AG09319 (cell line): Measurements from ENCODE around the gene RHBG.
A peak's percentile ranks its signal among the peaks of the same experiment; 100 is the strongest.

Experiments
- DNase-seq: peaks from one replicate; pipeline ENCODE4 v3.0.0-alpha.2; 2010; ENCODE audit warnings: low read depth; ENCODE audit errors: extremely low read depth
- TF ChIP-seq, protein P1 (sequence below): IDR thresholded peaks from 2 replicates; pipeline ENCODE4 v1.5.1; 2011; ENCODE audit warnings: low read depth, mild to moderate bottlenecking, inconsistent platforms, low read length, moderate library complexity

RHBG gene

DNA sequence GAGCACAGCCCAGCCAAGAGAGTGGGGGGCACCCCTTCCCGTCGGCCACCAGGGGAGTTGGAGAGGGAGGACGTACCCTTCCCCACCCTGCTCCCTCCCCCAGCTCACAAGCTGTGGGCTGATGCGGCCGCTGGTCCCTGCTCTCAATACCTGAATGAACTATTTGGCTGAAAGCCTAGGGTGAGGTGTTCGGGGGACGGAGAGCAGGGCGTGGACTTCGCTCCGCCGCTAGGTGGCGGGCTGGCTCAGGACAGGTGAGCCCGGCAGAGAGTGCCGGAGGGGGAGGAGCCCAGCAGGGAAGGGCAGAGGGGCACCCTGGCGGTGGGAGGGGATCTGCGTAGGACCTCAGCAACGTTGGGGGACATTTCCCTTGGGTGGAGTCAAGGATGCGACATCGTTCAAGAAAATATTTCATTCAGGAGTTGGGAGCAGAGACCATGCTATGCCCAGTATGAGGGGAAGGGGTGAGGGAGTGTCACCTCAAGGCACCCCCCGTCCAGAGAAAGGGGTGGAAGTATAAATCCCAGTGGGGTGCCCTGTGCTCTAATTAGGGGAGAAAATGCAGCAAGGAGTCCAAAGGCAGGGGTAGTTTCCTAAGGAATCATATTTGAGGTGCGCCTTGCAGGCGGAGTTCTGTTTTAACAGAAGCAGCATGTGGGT lies 12.0 kb upstream of the RHBG start:
- DNase-seq = no peak
- TF ChIP-seq, protein P1, sequence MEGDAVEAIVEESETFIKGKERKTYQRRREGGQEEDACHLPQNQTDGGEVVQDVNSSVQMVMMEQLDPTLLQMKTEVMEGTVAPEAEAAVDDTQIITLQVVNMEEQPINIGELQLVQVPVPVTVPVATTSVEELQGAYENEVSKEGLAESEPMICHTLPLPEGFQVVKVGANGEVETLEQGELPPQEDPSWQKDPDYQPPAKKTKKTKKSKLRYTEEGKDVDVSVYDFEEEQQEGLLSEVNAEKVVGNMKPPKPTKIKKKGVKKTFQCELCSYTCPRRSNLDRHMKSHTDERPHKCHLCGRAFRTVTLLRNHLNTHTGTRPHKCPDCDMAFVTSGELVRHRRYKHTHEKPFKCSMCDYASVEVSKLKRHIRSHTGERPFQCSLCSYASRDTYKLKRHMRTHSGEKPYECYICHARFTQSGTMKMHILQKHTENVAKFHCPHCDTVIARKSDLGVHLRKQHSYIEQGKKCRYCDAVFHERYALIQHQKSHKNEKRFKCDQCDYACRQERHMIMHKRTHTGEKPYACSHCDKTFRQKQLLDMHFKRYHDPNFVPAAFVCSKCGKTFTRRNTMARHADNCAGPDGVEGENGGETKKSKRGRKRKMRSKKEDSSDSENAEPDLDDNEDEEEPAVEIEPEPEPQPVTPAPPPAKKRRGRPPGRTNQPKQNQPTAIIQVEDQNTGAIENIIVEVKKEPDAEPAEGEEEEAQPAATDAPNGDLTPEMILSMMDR = peak; percentile 20

DNA sequence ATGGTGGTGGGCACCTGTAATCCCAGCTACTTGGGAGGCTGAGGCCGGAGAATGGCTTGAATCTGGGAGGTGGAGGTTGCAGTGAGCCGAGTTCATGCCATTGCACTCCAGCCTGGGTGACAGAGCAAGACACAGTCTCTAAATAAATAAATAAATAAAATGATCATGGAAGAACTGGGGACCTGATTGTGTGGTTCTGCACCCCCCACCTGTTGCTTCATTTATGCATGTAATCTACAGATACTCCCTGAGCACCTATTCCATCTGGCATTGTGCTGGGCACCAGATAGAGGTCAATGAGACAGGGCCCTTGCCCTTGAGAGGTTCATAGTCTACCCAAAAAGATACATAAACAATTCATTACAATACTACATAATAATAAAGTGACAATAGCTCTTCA lies 11.0 kb upstream of the RHBG start:
- TF ChIP-seq, protein P1 = no peak
- no peak for DNase-seq

DNA sequence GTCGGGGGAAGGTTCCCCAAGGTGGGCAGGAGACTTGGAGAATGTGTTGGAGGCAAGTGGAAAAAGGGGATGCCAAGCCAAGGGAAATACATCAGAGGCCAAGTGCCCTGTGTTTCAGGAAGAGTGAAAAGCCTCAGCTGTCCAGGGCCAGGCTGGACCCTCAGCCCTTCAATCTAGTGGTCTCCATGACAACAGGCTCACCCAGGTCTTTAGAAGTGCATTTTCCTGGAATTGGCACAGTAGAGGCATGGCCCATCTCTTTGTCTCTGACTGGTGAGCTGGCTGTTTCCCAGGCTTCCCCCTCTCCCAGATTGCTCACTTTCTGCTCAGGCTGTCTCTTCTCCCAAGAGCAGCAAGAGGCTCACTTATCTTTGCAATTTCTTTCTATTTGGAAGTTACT lies 10.4 kb upstream of the RHBG start:
- DNase-seq = no peak
- TF ChIP-seq, protein P1 = no peak

DNA sequence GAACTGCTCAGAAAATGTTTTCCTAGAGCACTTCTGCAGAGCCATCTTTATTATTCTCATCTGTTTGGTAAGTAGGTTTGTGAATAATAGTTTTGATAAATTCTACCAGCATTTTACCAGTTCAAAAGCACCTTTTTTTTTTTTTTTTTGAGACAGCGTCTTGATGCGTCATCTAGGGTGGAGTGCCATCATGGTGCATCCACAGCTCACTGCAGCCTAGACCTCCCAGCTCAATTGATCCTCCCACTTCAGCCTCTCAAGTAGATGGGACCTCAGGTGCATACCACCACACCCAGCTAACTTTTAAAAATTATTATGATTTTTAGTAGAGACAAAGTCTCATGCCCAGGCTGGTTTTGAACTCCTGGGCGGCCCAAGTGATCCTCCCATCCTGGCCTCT lies 9.8 kb upstream of the RHBG start:
- TF ChIP-seq, protein P1 = no peak
- no peak for DNase-seq

DNA sequence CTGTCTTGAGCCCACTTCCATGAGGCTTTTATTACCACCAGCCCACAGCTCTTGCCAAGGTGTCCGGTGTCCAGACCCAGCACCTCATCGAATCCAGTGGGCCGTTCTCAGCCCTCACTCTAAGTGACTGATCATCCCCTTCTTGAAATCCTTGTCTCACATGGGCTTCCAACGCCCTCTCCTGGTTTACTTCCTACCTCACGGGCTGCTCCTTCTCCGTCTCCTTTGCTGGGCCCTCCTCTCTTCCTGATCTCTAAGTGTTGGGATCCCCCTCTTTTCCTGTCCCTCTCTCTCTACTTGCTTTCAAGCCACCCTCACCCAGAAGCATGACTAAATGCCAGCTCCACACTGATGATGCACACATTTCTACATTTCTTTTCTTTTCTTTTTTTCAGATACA lies 9.0 kb upstream of the RHBG start:
- TF ChIP-seq, protein P1 = peak; percentile 59
- no peak for DNase-seq

DNA sequence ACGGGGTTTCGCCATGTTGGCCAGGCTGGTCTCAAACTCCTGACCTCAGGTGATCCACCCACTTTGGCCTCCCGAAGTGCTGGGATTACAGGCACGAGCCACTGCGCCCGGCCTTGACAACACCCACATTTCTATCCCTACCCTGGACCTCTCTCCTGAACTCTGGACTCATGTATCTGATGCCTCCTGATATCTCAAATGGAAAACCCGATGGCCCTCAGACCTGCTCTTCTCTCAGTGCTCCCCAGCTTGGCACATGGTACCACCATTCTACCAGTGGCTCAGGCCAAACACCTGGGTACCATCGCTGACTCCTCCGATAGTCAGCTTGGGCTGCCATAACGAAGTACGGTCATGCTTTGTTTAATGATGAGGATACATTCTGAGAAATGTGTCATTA lies 8.5 kb upstream of the RHBG start:
- DNase-seq = no peak
- TF ChIP-seq, protein P1 = no peak

DNA sequence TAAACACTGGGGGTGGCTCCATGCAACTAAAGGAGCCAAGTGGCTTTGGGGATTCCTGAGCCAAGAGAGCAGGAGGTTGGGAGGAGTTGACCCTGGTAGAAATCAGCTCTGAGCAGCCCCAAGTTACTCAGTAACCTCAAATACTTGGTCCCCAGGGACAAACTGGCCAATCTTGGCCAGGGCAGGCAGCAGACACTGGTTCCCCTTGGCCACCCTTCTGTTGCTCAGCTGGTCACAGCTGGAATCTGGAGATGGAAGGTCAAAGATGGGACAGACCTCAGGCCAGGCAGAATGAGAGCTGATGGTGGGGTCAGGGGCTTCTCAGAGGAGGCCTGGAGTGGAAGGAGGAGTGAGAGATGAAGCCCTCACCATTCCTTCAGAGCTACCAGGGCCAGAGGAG lies 3.3 kb upstream of the RHBG start:
- no peak for DNase-seq
- TF ChIP-seq, protein P1 = no peak
